ENCODE results near the gene PRSS22.

- no peak for TF ChIP-seq CTCF (IDR thresholded peaks at IDR 0.05 in 4 of 5, conservative IDR thresholded peaks at IDR 0.05 in 1 of 5)
- no peak for TF ChIP-seq POLR2A (IDR thresholded peaks at IDR 0.05)
Measured at GRCh38 chr16:2827831-2828520, 30.0 kb downstream of the PRSS22 start.
